AG09319 (cell line): Measurements from ENCODE around the gene RNF182.

ENCODE experiments used
- DNase-seq: peaks from one replicate; pipeline ENCODE4 v3.0.0-alpha.2; 2010; ENCODE audit warnings: low read depth; ENCODE audit errors: extremely low read depth
- CTCF ChIP-seq: IDR thresholded peaks from 2 replicates; pipeline ENCODE4 v1.5.1; 2011; ENCODE audit warnings: low read depth, mild to moderate bottlenecking, inconsistent platforms, low read length, moderate library complexity

Gene RNF182

GRCh38 chr6:13910443-13910842, 14.3 kb upstream of the RNF182 start:
- TF ChIP-seq CTCF: no peak
- DNase-seq: no peak

- no peak for TF ChIP-seq CTCF
- no peak for DNase-seq
These were observed 13.4 kb upstream of the RNF182 start for GRCh38 chr6:13911337-13911736.

- TF ChIP-seq CTCF: no peak
- no peak for DNase-seq
These were observed 11.3 kb upstream of the RNF182 start for GRCh38 chr6:13913226-13914001.

- TF ChIP-seq CTCF: no peak
- DNase-seq: no peak
These were observed 10.4 kb upstream of the RNF182 start for GRCh38 chr6:13914351-13914750.

- no peak for TF ChIP-seq CTCF
- no peak for DNase-seq
These were observed 9.1 kb upstream of the RNF182 start for GRCh38 chr6:13915561-13916229.

- no peak for DNase-seq
- no peak for TF ChIP-seq CTCF
These were observed 8.4 kb upstream of the RNF182 start for GRCh38 chr6:13916230-13916944.

- no peak for TF ChIP-seq CTCF
These were observed 7.6 kb upstream of the RNF182 start for GRCh38 chr6:13917141-13917540.

More at GRCh38 chr6:13917141-13917540, 7.6 kb upstream of the RNF182 start:
- DNase-seq: no peak
